Measurements from ENCODE around the gene FLVCR1.
"Not testable (repeated sequence)": the region's sequence is repeated elsewhere in the genome, so short reads cannot be mapped to it uniquely, and the experiment has no call there.

The FLVCR1 gene

GRCh38 chr1:212857992-212858460 lies at the start of gene FLVCR1:
FLVCR1 (plus strand) TSS chr1:212858275; CDS start chr1:212858453, 178 bp downstream.
- DNase-seq (ENCODE audit: low spot score): peak; percentile 99

- DNase-seq (ENCODE audit: low spot score): peak; percentile 14
These were observed 43.3 kb upstream of the FLVCR1 start for GRCh38 chr1:212814537-212815334.

- DNase-seq (ENCODE audit: low spot score): no peak
These were observed 41.4 kb upstream of the FLVCR1 start for GRCh38 chr1:212816567-212817278.

- DNase-seq (ENCODE audit: low spot score): no peak
These were observed 38.3 kb upstream of the FLVCR1 start for GRCh38 chr1:212819726-212820125.

- DNase-seq (ENCODE audit: low spot score): no peak
These were observed 37.1 kb upstream of the FLVCR1 start for GRCh38 chr1:212820969-212821368.

GRCh38 chr1:212822956-212823355 lies 35.1 kb upstream of the FLVCR1 start:
- DNase-seq (ENCODE audit: low spot score): no peak

GRCh38 chr1:212824201-212824600 lies 33.9 kb upstream of the FLVCR1 start:
- no peak for DNase-seq (ENCODE audit: low spot score)

- DNase-seq (ENCODE audit: low spot score): no peak
These were observed 32.1 kb upstream of the FLVCR1 start for GRCh38 chr1:212825798-212826452.

DNA sequence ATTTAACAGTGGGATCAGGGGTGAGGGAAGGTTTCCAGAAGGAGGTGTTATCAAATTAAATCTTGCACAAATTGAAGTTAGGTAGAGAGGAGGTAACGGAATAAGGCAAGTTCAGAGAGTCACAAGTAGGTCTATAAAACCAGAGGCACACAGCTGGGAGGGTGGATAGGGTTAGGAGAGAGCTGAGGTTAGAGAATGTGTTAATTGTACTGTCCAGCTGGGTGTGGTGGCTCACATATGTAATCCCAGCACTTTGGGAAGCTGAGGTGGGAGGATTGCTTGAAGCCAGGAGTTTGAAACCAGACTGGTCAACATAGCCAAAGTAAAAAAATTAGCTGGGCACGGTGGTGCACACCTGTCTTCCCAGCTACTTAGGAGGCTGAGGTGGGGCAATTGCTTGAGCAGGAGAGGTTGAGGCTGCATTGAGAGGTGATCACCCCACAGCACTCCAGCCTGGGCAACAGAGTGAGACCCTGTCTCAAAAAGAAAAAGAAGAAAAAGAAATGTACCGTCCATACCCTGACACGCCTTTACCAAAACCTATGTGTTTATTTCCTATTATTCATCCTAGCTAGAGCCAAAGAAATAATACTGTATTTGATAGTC lies 30.8 kb upstream of the FLVCR1 start:
- no peak for DNase-seq (ENCODE audit: low spot score)

DNA sequence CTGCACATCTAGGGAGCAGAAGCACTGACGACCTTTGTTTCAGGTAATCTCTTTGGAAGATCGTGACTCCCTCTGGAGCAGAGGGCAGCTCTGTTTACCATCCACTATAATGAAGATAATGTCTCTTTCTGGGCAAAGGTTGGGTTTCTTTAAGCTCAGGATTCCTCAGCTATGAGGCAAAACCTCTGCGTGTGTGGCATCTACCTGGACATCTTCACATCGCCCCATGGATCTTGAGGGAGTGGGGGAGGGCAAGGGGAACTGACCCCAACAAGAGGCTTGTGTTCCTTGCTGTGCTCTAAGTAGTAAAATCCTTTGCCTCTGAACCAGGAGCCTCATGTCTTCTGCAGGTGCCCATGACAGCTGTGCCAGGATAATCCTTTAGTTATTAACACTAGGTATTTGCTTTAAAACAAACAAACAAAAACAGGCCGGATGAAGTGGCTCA lies 30.2 kb upstream of the FLVCR1 start:
- no peak for DNase-seq (ENCODE audit: low spot score)

- DNase-seq (ENCODE audit: low spot score): no peak
These were observed 29.7 kb upstream of the FLVCR1 start for GRCh38 chr1:212828395-212828794.

DNA sequence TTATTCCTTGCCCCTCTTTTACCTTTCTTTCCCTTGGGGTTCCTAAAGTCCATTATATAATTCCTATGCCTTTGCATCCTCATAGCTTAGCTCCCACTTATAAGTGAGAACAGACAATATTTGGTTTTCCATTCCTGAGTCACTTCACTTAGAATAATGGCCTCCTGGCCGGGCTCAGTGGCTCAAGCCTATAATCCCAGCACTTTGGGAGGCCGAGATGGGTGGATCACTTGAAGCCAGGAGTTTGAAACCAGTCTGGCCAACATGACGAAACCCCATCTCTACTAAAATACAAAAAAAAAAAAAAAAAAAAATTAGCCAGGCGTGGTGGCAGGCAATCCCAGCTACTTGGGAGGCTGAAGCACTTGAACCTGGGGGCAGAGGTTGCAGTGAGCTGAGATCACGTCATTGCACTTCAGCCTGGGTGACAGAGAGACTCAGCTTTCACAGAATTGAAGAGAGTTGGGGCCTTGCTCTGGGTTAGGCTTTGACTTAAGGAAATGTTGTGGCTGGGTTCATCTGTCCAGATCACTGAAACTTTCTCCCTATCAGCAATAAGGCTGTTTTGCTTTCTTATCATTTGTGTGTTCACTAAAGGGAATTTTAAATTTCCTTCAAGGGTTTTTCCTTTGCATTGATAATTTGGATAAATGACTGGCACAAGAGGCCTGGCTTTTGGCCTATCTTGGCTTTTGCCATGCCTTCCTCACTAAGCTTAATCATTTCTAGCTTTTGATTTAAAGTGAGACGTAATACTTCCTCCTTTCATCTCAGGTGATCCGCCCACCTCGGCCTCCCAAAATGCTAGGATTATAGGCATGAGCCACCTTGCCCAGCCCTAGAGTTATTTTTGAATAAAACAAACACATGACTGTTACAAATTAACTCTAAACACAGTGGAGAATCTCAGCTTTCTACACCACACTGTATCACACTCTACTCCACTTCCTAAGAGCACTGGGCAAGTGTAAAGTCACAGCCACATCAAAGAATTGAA lies 24.6 kb upstream of the FLVCR1 start:
- not testable (repeated sequence) for DNase-seq (ENCODE audit: low spot score)

DNA sequence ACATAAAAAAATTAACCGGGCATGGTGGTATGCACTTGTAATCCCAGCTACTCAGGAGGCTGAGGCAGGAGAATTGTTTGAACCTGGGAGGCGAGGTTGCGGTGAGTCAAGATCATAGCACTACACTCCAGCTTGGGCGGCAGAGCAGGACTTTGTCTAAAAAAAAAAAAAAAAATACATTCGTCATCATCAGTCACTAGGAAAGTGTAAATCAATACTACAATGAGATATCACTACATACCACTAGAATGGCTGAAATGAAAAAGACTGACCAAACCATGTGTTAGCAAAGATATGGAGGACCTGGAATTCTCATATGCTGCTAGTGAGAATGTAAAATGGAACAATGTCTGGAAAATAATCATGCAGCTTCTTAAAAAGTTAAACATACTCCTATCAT lies 19.9 kb upstream of the FLVCR1 start:
- no peak for DNase-seq (ENCODE audit: low spot score)

- DNase-seq (ENCODE audit: low spot score): not testable (repeated sequence)
These were observed 13.6 kb upstream of the FLVCR1 start for GRCh38 chr1:212844521-212844920.

DNA sequence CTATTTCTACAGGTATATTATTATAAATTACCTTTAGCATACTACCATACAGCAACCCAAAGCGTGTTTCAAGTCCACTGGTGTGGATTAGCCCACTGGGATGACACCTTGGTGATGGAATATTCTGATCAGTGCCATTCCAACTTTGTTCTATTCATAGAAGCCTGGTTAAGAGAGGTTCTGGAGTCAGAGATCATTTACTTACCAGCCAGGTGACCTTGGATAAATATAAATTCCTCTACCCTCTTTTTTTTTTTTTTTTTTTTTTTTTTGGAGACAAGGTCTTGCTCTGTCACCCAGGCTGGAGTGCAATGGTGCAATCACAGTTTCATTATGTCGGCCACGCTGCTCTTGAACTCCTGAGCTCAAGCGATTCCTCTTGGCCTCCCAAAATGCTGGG lies 10.5 kb upstream of the FLVCR1 start, which contains the start of gene SPATA45:
TSS of gene SPATA45 (minus strand) at position 101 of the 400 bp plus-strand sequence. CDS start 11,500 bp downstream, outside the sequence.
- DNase-seq (ENCODE audit: low spot score): no peak

DNA sequence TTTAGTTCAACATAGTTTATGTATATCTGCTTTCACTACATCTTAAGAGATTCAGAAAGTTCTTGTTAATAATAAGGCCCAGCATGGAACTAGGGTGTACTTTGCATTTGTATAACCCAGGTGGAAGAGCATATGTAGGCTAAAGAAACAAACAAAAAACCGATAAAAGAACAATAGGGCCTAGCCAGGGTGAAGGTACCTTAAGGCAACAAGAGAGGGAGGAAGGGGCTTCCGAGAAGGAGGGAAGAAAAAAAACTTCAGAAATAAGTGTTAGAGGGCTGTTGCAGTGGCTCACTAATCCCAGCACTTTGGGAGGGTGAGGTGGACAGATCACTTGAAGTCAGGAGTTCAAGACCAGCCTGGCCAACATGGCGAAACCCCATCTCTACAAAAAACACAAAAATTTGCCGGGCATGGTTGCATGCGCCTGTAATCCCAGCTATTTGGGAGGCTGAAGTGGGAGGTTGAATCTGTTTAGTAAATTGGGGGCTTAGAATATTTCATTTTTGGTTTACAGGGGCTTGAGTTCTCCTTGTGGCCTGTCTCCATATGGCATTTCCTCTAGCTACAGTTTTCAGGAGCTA lies 5.9 kb upstream of the FLVCR1 start:
- no peak for DNase-seq (ENCODE audit: low spot score)

GRCh38 chr1:212853658-212854057 lies 4.4 kb upstream of the FLVCR1 start:
- DNase-seq (ENCODE audit: low spot score): no peak

DNA sequence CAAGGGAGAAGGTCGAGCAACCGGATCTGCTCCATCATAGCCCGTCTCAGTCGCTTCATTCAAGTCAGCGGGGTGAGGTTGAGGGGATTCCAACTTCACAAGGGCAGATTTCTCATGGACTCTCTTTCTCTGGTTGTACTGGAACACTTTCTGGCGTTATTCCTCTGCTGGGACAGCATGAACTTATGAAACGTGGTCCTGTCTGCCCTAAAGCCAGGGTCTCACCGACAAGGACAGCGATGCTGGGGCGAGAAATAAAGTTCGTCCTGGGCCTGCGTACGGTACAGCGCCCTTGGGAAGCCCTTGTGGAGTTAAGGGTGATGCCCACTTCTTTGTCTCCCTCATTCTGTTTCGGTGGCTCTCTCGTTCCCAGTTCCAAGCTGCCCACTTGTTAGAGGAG lies 1.3 kb upstream of the FLVCR1 start:
- DNase-seq (ENCODE audit: low spot score): no peak

- DNase-seq (ENCODE audit: low spot score): peak; percentile 52
These were observed 588 bp downstream of the FLVCR1 start for GRCh38 chr1:212858461-212859265.
